ENCODE data around the gene FKRP.
"Not testable (repeated sequence)": the region's sequence is repeated elsewhere in the genome, so short reads cannot be mapped to it uniquely, and the experiment has no call there.

FKRP gene

DNA sequence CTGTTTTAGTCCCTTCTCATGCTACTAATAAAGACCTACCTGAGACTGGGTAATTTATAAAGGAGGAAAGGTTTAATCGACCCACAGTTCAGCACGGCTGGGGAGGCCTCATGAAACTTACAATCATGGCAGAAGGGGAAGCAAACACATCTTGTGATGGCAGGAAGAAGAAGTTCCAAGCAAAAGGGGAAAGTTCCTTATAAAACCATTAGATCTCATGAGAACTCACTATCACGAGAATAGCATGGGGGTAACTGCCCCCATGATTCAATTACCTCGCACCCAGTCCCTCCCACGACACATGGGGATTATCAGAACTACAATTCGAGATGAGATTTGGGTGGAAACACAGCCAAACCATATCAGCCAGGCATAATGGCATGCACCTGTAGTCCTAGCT, 13.3 kb downstream of the FKRP start:
- DNase-seq (ENCODE audit: low read depth in 3 of 3) = no peak

DNA sequence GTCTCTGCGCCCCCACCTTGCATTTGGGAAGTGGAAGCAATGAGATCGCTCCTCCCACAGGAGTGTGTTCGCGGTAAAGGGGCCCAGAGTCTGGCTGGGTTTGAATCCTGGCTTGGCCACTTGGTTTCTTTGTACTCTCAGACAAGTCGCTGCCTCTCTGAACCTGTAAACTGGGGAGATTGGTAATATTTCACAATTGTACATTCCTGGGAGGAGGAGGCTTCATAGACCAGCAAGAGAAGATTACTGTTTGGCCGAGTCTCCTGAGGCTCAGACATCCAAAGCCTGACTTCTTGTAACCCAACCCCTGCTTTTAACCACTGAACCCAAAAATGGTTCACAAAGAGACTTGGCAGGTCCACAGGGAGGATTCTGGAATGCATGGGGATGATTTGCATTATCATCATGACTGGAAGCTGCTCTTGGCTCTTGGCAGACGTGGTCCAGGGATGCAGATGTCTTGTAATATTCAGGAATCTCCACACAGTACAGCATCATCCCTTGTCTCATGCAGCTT, 14.0 kb downstream of the FKRP start:
- no peak for DNase-seq (ENCODE audit: low read depth in 3 of 3)

DNA sequence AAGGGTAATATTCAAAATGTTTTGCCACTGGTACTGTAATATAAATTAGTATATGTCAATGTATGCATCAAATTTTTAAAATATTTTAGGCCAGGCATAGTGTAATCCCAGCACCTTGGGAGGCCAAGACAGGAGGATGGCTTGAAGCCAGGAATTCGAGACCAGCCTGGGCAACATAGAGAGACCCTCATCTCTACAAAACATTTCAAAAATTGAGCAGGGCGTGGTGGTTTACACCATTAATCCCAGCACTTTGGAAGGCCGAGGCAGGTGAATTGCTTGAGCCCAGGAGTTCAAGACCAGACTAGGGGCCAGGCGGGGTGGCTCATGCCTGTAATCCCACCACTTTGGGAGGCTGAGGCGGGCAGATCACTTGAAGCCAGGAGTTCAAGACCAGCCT, 14.5 kb downstream of the FKRP start:
- DNase-seq (ENCODE audit: low read depth in 3 of 3) = no peak

DNA sequence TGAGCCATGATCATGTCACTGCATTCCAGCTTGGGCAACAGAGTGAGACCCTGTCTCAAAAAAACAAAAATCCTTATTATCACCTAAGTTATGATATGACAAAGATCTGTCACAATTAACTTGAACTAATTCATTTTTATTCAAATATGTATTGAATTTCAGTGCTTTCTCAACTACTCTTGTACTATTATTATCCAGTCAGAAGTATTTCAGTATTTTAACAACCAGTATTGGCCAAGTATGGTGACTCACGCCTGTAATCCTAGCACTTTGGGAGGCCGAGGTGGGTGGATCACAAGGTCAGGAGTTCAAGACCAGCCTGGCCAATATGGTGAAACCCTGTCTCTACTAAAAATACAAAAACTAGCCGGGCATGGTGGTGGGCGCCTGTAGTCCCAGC, 15.0 kb downstream of the FKRP start:
- not testable (repeated sequence) for DNase-seq (ENCODE audit: low read depth in 3 of 3)

DNA sequence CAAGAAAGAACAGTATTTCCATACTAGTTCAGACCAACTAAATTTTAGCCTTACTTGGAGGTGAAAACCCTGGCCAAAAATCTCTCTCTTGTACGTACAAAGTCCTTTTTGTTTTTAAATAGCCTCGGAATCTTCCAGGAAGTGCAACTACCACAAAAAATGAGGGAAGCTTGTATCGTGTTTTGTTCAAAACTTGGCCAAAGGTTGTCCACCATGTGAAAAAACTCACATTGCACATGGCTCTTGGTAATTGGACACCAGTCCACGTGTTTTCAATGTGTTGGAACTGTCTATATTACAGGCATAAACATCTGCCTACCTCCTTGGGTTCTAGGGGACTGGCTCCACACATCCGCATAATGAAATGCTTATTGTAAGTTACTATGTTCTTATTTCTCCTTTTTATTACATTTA, 15.6 kb downstream of the FKRP start:
- no peak for DNase-seq (ENCODE audit: low read depth in 3 of 3)

DNA sequence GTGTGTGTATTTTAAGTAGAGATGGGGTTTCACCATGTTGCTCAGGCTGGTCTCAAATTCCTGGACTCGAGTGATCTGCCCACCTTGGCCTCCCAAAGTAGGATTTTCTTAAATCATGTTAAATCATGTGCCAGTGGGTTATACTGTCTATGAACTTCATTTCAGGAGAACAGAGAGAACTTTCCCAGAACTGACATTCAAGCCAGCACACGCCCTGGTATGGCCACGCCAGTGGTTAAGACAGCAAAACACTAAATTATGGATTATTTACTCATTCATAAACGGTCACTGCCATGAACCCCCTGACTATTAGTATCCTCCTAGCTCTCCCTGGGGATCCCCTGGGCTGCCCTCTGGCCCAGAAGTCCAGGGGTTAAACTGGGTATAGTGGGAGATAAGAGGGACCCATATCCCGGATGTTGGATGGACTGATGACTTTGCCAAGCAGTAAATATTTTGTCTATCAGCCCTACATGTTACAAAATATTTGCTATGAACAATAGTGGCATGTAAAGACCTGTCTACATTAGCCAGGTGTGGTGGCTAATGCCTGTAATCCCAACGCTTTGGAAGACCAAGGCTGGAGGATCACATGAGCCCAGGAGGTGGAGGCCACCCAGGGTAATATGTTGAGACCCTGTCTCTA, 16.5 kb downstream of the FKRP start:
- DNase-seq (ENCODE audit: low read depth in 3 of 3) = no peak

DNA sequence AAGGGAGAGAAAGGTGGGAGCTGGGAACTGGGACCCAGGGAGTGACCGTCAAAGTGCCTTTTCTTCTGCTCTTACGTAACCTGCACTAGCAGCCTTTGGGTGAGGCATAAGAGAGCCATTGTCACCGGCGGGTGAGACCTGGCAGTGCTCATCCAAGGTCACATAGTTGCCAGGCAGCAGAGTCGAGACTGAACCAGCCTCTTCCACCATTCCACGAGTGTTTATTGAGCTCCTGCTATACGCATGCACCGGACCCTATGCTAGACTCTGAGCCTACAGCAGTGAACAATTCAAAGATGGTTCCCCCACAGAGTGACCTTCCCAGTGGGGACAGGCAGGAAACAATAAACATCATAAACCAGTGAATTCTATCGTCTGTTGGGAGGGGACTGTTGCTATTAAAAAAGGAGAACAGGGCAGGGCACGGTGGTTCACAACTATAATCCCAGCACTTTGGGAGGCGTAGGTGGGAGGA, 19.0 kb downstream of the FKRP start:
- no peak for DNase-seq (ENCODE audit: low read depth in 3 of 3)

DNA sequence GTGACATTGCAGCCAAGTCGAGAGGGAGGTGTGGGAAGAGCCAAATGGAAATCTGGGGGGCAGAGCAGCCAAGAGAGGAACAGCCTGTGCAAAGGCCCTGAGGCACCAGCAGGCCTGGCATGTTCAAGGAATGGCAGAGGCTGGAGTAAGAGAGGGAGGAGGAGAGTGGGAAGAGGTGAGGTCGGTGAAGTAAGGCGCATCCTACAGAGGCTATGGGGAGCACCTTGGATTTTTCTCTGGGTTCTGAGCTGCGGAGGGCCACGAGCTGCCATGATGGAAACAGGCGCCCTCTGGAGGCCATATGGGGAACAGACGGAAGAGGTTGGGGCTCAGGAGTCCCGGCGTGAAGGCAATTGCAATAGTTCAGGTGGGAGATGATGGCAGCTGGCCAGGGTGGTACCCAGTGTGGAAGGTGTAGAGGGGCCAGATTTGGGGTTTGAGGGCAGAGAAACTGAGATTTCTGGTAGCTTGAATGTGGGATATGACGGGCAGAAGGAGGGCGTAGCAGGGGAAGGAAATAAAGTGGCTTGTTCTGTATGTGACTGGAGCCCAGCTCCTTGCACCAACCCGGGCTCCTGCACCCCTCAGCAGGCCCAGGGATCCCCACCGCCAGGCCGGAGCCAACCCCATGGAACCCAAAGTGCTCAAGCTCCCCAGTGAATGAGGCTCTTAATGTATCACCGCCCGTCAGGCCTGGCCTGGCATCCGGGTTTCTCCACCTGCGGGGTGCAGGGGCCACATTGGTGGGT, 20.9 kb downstream of the FKRP start:
- no peak for DNase-seq (ENCODE audit: low read depth in 3 of 3)

DNA sequence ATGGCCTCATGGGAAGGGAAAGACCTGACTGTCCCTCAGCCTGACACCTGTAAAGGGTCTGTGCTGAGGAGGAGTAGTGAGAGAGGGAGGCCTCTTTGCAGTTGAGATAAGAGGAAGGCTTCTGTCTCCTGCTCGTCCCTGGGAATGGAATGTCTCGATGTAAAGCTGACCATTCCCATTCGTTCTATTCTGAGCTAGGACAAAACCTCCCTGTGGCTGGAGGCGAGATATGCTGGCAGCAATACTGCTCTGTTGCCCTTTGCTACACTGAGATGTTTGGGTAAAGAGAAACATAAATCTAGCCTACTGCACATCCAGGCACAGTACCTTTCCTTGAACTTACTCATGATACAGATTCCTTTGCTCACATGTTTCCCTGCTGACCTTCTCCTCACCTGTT, 22.9 kb downstream of the FKRP start:
- DNase-seq (ENCODE audit: low read depth in 3 of 3) = not testable (repeated sequence)

DNA sequence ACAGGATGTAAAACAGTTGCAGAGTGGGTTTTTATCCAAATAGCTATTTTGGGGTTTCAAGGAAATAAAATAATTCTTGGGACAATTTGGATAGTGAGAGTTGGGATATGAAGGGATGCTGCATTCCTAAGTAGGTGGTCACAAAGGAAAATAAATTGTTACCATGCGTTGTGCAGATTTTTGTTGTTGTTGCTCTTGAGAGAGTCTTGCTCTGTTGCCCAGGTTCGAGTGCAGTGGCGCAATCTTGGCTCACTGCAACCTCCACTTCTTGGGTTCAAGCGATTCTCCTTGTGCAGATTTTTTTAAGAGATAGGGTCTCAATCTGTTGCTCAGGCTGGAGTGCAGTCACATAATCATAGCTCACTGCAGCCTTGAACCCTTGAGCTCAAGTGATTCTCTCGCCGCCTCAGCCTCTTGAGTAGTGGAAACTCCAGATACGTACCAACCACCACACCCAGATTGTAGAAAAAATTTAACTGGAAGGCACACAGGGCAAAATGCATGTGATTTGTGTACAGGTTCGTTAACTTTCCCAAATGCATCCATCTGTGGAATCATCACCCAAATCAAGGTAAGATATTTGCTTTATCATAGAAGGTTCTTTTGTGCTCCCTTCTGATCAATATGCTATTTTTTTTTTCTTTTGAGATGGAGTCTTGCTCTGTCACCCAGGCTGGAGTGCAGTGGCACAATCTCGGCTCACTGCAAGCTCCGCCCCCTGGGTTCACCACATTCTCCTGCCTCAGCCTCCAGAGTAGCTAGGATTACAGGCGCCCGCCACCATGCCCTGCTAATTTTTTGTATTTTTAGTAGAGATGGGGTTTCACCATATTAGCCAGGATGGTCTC, 26.5 kb downstream of the FKRP start:
- DNase-seq (ENCODE audit: low read depth in 3 of 3) = no peak

DNA sequence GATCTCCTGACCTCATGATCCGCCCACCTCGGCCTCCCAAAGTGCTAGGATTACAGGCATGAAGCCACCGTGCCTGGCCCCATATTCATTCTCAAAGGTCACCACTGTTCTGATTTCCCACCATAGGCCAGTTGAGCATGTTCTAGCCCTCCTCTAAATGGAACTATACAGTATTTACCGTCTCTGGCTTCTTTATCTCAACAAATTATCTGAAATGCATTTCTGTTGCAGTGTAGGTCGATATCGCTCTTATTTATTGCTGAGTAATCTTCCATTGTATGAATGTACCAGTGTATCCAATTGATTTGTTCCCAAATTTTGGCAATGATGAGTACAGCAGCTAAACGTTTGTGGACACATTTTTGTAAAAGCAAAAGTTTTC, 27.2 kb downstream of the FKRP start:
- DNase-seq (ENCODE audit: low read depth in 3 of 3) = no peak

DNA sequence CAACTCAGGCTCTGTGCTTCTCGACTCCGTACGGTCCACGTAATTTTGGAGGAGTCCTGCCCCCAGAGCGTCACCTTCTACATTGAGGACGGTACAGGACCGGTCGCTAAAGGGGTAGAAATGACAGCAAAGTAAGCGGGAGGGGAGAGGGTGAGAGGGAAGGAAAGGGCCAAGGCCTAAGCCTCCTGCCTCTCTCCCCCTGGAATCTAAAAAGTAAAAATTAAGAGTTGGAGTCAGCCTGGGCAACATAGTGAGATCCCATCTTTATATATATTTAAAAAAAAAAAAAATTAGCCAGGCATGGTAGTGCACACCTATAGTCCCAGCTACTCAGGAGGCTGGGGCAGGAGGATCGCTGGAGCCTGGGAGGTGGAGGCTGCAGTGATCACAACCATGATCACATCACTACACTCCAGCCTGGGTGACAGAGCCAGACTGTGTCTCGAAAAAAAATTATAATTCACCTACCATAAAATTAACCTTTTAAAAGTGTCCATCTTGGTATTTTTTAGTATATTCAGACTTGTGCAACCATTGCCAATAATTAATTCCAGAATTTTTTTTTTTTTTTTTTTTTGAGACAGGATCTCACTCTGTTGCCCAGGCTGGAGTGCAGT, 29.9 kb downstream of the FKRP start:
- DNase-seq (ENCODE audit: low read depth in 3 of 3) = no peak

DNA sequence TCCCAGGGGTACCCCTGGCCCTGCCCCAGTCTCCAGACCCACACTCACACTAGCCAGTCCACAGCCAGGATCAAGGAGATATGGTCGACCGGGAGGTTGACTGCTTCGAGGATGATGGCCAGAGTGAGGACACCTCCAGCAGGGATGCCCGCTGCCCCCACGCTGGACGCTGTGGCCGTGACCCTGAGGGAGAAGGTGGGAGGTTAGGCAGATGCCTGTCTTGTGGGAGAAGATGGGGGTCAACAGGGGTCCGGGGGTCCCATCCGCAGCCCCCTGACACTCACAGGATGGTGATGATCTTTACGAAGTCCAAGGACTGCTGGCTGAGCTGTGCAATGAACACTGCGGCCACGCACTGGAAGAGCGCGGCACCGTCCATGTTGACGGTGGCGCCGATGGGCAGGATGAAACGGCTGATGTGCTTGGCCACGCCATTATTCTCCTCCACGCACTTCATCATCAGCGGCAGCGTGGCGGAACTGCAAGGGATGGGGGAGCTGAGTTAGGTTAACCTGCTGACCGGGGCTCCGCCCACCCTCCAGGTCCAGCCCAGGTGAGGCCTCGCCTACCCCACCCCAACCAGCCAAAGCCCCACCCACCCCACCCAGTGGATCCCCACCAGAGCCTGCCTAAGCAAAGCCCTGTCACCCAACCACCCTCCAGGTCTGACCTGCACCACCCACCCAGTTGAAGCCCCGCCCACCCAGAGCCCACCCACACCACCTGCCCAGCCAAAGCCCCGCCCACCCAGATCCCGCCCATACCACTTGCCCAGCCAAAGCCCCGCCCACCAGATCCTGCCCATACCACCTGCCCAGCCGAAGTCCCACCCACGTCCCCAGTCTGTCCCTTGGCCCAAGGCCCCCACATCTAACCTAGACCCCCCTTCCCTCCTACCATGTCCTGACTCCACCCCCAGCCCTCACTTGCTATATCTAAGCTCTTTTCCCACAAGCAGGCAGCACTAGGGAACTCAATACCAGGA, 31.4 kb downstream of the FKRP start:
- no peak for DNase-seq (ENCODE audit: low read depth in 3 of 3)

DNA sequence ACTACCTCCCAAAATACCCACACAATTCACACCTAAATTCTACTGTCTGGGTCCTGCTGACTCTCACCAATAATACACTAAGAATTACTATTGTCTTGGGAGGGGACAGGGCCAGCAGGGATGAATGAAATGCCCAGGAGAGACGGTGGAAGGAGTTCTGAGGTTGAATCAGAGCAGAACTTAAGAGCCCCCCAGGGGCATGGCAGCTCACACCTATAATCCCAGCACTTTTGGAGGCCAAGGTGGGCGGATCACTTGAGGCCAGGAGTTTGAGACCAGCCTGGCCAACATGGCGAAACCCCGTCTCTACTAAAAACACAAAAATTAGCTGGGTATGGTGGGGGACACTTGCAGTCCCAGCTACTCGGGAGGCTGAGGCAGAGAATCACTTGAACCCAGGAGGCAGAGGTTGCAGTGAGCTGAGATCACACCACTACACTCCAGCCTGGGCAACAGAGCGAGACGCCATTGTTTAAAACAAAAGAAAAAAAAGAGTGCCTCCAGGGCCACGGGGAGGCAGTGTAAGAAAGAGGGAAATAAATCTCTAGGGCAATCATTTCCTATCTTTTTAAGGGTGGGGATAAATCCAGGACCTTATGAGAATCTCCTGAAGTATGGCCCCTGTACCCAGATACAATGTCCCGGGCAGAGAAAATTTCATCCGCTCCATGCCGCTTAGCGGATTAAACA, 32.2 kb downstream of the FKRP start:
- not testable (repeated sequence) for DNase-seq (ENCODE audit: low read depth in 3 of 3)

DNA sequence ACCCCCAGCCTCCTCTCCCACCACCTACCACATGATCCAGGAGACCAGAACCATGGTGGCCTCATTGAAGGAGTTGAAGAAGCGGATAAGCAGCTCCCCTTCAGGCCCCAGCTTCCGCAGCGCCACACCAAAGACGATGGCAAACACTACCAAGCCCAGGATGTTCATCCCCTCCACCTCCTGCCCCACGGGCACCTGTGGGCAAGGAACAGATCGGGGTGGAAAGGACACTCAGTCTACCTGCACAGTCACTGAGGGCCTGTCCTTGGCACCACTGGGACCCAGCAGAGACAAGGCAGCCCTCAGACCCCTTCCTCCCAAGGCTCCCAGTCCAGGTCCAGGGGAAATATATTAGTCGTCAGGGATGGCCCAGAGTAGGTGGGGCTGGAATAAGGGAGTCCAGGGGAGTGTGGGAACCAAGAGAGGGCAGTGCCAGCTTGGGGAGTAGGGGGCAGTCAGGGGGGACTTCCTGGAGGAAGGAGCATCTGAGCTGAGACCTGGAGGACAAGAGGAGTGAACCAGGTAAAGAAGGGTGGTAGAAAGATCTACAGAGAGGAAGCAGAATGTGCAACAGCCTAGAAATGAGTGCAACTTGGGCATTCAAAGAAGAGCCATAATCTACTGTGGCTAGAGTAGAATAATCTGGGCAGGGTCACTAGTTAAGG, 36.6 kb downstream of the FKRP start:
- no peak for DNase-seq (ENCODE audit: low read depth in 3 of 3)

DNA sequence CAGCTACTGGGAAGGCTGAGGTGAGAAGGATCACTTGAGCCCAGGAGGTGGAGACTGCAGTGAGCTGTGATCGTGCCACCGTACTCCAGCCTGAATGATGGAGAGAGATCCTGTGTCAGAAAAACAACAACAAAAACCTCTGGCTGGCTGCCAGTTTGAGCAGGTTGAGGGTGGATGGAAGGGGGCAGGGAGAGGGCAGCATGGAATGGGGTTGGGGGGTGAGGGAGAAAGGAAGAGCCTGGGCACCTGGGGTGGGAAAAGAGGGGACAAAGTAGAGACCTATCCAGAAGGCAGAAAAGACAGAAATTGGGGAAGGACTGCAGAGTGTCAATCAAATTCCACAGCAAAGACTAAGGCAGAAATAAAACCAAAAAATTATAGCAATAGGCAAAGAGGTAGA, 37.8 kb downstream of the FKRP start:
- no peak for DNase-seq (ENCODE audit: low read depth in 3 of 3)

DNA sequence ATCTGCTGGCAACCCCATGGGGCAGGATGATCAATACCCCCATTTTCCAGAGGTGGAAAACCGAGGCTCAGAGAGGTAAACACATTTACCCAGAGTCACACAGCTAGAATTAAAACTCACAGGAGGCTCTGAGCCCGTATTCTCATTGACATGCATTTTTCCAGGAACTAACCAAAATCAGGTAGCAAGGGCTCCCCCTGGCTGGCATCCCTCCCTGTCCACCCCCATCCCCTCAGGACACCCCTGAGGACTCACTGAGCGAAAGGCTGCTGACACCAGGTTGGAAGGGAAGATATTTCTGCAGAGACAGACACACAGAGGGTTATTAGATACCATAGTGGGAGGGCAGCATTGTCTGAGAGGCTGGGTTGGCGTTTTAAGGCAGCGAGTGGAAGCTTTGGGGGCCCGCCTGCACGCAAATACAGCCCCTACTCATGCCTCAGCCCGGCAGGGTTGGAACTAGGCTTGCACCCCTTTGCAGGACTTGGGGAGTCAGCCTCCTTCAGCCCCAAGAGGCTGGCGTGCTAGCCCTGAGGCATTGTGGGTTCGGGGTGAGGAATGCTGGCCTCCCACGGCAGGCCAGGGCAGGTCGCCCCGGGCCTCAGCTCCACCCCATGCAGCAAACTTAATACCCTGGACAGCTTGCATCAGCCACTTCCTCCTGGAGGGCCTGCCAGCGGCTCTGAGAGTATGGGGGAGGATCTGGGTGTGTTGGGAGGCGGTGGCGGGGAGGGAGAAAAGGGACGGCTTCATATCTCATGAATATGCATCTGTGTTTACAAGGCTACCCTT, 38.6 kb downstream of the FKRP start:
- peak; percentile 28 to 60 (median 38) for DNase-seq (ENCODE audit: low read depth in 3 of 3)

DNA sequence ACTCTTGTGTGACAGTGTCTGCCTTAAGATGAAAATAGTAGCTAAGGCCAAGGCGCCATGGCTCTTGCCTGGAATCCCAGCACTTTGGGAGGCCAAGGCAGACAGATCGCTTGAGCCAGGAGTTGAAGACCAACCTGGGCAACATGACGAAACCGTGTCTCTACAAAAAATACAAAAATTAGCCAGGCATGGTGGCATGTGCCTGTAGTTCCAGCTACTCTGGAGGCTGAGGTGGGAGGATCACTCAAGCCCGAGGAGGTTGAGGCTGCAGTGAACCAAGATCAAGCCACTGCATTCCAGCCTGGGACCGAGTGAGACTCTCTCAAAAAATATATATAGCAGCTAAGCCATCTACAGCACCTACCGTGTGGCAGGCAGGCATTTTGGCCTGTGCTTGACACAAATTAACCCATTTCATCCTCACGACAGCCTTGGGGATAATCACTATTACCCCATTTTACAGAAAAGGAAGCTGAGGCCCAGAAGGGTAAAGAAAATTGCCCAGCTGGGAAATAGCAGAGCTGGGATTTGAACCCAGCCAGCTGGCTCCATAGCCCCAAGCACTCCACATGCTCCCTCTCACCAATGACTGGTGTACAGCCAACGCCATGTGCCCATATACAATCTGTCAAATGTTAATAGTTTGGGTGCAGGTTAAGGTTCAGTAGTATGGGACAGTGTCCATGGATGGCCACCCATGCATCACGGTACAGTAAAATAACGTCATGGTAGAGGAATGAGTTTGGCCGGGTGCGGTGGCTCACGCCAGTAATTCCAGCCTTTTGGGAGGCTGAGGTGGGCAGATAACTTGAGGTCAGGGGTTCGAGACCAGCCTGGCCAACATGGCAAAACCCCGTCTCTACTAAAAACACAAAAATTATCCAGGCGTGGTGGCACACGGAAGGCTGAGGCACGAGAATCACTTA, 39.5 kb downstream of the FKRP start:
- DNase-seq (ENCODE audit: low read depth in 3 of 3) = no peak

All from stimulated activated CD4-positive, alpha-beta T cell treated with anti-CD3 and anti-CD28 coated beads, TNF-alpha, amount 100 ng/mL, for 4 hours (primary cell).